WTC11 (cell line): Measurements from ENCODE around the gene PRKAR2B. TPM values are rescaled to one million over a fixed set of nuclear protein-coding genes. Genes with fewer than 3 reads are reported as not detected.

Source experiments
- ATAC-seq: fragments of 200-7000 bp; cut with Tn5 transposase; 2 replicates; pipeline ENCODE4 v1.10.0; 2021; ENCODE audit warnings: mild to moderate bottlenecking, moderate library complexity
- CTCF ChIA-PET: fragments of 300-600 bp; sonication (Branson Sonifier 250); formaldehyde crosslinking; loops from one replicate; lab custom pipeline; 2021; ENCODE audit warnings: antibody characterized with exemption; lab: Charles Lee
- POLR2A ChIA-PET: fragments of 350-600 bp; sonication (Branson Sonifier 250); formaldehyde crosslinking; loops from one replicate; lab custom pipeline; 2021; ENCODE audit warnings: antibody characterized with exemption; lab: Charles Lee
- DNase-seq: peaks from one replicate; pipeline ENCODE4 v3.0.0; 2021; ENCODE audit warnings: low spot score
- H3K27ac Mint-ChIP-seq: 2 replicates; pipeline ENCODE4 v1.8.0; 2021; ENCODE audit warnings: mixed read lengths
- H3K27me3 Mint-ChIP-seq: 2 replicates; pipeline ENCODE4 v1.8.0; 2021; ENCODE audit warnings: low read depth, mild to moderate bottlenecking, moderate library complexity, mixed read lengths
- H3K36me3 Mint-ChIP-seq: 2 replicates; pipeline ENCODE4 v1.8.0; 2021; ENCODE audit warnings: mixed read lengths
- H3K4me1 Mint-ChIP-seq: 2 replicates; pipeline ENCODE4 v1.8.0; 2022; ENCODE audit warnings: mixed read lengths
- H3K4me3 Mint-ChIP-seq: 2 replicates; pipeline ENCODE4 v1.8.0; 2021; ENCODE audit warnings: mild to moderate bottlenecking, moderate library complexity, mixed read lengths
- H3K9me3 Mint-ChIP-seq: 2 replicates; pipeline ENCODE4 v1.8.0; 2021; ENCODE audit warnings: mixed read lengths
- AFF4 ChIP-seq: sonication (generic); formaldehyde crosslinking; IDR thresholded peaks from 2 replicates; pipeline ENCODE4 v1.8.1; 2023; ENCODE audit warnings: mild to moderate bottlenecking, missing genetic modification reagents, borderline replicate concordance
- CREB1 ChIP-seq: sonication (generic); formaldehyde crosslinking; IDR thresholded peaks from 2 replicates; pipeline ENCODE4 v1.8.0; 2023; ENCODE audit warnings: mild to moderate bottlenecking, missing genetic modification reagents
- CTCF ChIP-seq: fragments of 200-600 bp; IDR thresholded peaks from 2 replicates; pipeline ENCODE4 v1.8.0; 2022; ENCODE audit warnings: antibody characterized with exemption
- ELF4 ChIP-seq: sonication (generic); formaldehyde crosslinking; IDR thresholded peaks from 2 replicates; pipeline ENCODE4 v1.8.1; 2022; ENCODE audit warnings: low read depth, mild to moderate bottlenecking, moderate library complexity, missing genetic modification reagents
- EMX1 ChIP-seq: fragments of 250-450 bp; sonication (Bioruptor Pico); IDR thresholded peaks from 2 replicates; pipeline ENCODE4 v1.8.0; 2021; ENCODE audit warnings: mild to moderate bottlenecking
- ESRRA ChIP-seq: sonication (generic); formaldehyde crosslinking; IDR thresholded peaks from 2 replicates; pipeline ENCODE4 v1.8.1; 2022; ENCODE audit warnings: mild to moderate bottlenecking, missing genetic modification reagents, borderline replicate concordance
- ETV6 ChIP-seq: sonication (generic); formaldehyde crosslinking; IDR thresholded peaks from 2 replicates; pipeline ENCODE4 v1.8.1; 2022; ENCODE audit warnings: mild to moderate bottlenecking, missing genetic modification reagents
- FOXJ3 ChIP-seq: sonication (generic); formaldehyde crosslinking; IDR thresholded peaks from 2 replicates; pipeline ENCODE4 v1.9.0; 2021; ENCODE audit warnings: missing genetic modification reagents, mild to moderate bottlenecking, borderline replicate concordance
- GTF2I ChIP-seq: fragments of 250-450 bp; sonication (Bioruptor Pico); conservative IDR thresholded peaks from 2 replicates; pipeline ENCODE4 v1.4.0; 2021; ENCODE audit warnings: mild to moderate bottlenecking
- NFYB ChIP-seq: sonication (generic); formaldehyde crosslinking; conservative IDR thresholded peaks from 2 replicates; pipeline ENCODE4 v1.8.0; 2022; ENCODE audit warnings: low read depth, missing genetic modification reagents
- NR2C2 ChIP-seq: sonication (generic); formaldehyde crosslinking; IDR thresholded peaks from 2 replicates; pipeline ENCODE4 v1.8.0; 2022; ENCODE audit warnings: mild to moderate bottlenecking, missing genetic modification reagents
- NR3C1 ChIP-seq: sonication (generic); formaldehyde crosslinking; conservative IDR thresholded peaks from 2 replicates; pipeline ENCODE4 v1.8.1; 2023; ENCODE audit warnings: low read depth, mild to moderate bottlenecking, missing genetic modification reagents
- RORB ChIP-seq: fragments of 250-450 bp; sonication (Bioruptor Pico); IDR thresholded peaks from 2 replicates; pipeline ENCODE4 v1.9.0; 2021; ENCODE audit warnings: mild to moderate bottlenecking
- SMAD4 ChIP-seq: sonication (generic); formaldehyde crosslinking; IDR thresholded peaks from 2 replicates; pipeline ENCODE4 v1.8.0; 2022; ENCODE audit warnings: mild to moderate bottlenecking, missing genetic modification reagents
- SP1 ChIP-seq: sonication (generic); formaldehyde crosslinking; conservative IDR thresholded peaks from 2 replicates; pipeline ENCODE4 v1.8.1; 2022; ENCODE audit warnings: missing genetic modification reagents
- TEAD4 ChIP-seq: sonication (generic); formaldehyde crosslinking; IDR thresholded peaks from 2 replicates; pipeline ENCODE4 v1.8.0; 2022; ENCODE audit warnings: mild to moderate bottlenecking, missing genetic modification reagents
- ZBTB21 ChIP-seq: sonication (generic); formaldehyde crosslinking; IDR thresholded peaks from 2 replicates; pipeline ENCODE4 v1.8.1; 2023; ENCODE audit warnings: mild to moderate bottlenecking, missing genetic modification reagents, borderline replicate concordance
- ZNF121 ChIP-seq: sonication (generic); formaldehyde crosslinking; IDR thresholded peaks from 2 replicates; pipeline ENCODE4 v1.8.0; 2023; ENCODE audit warnings: missing genetic modification reagents
- ZNF423 ChIP-seq: fragments of 250-450 bp; sonication (Bioruptor Pico); IDR thresholded peaks from 2 replicates; pipeline ENCODE4 v2.1.2; 2022; ENCODE audit warnings: mild to moderate bottlenecking, moderate library complexity
- ZNF425 ChIP-seq: fragments of 250-450 bp; sonication (Bioruptor Pico); conservative IDR thresholded peaks from 2 replicates; pipeline ENCODE4 v1.9.0; 2021; ENCODE audit warnings: mild to moderate bottlenecking
- total RNA-seq: library from RNA; stranded (reverse); gene quantifications from 3 replicates; pipeline ENCODE4 v1.2.3, GENCODE V29; 2021
- TF ChIP-seq, protein P1 (sequence below): fragments of 250-450 bp; sonication (Bioruptor Pico); IDR thresholded peaks from 2 replicates; pipeline ENCODE4 v1.9.0; 2021; ENCODE audit warnings: moderate library complexity, mild to moderate bottlenecking, inconsistent platforms, borderline replicate concordance
- TF ChIP-seq, protein P2 (sequence below): sonication (generic); formaldehyde crosslinking; IDR thresholded peaks from 2 replicates; pipeline ENCODE4 v1.8.0; 2022; ENCODE audit warnings: mild to moderate bottlenecking, missing genetic modification reagents
- TF ChIP-seq, protein P3 (sequence below): sonication (generic); formaldehyde crosslinking; IDR thresholded peaks from 2 replicates; pipeline ENCODE4 v1.8.0; 2022; ENCODE audit warnings: mild to moderate bottlenecking, missing genetic modification reagents

PRKAR2B gene
- total RNA-seq, 1 experiment from 2014 or later = 29.6 TPM

DNA sequence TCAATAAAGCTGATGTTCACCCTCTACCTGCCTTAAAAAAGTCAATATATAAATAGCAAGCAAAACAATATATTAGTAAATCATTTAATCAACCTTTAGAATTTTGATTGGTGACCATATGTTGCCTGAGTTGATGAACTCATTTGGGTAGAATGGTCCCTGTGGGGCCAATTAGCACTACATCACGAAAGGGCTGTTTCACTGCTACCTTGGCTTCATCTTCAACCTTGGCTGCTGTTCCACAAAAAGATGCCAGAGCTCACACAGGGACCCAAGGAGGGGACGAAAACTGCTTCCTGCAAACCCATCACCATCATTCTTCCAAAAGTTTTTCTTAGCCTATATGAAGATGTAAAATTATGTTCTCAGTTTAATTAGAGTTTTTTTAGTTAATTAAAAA lies 88.9 kb downstream of the PRKAR2B start:
- ATAC-seq (no peak), DNase-seq (no peak)
- Mint-ChIP-seq H3K4me1 (peaks cover 27% of the 10 kb centered on the region), H3K9me3 (peaks cover 14% of the 10 kb centered on the region), H3K27ac (no peak overlapping the region), H3K36me3 (peaks cover 6% of the 10 kb centered on the region), H3K4me3 (no peak overlapping the region), H3K27me3 (no peaks in the 10 kb centered on the region)
- ChIA-PET CTCF (interaction anchor here (1.2 to 5.1 kb wide), 3 partner anchors 15 to 186 kb away, joined by 4 to 60 read pairs (median 4); no protein-coding TSS in a partner anchor), POLR2A (no interaction called here)
- TF ChIP-seq, protein P1, sequence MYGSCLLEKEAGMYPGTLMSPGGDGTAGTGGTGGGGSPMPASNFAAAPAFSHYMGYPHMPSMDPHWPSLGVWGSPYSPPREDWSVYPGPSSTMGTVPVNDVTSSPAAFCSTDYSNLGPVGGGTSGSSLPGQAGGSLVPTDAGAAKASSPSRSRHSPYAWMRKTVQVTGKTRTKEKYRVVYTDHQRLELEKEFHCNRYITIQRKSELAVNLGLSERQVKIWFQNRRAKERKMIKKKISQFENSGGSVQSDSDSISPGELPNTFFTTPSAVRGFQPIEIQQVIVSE = no peak
- TF ChIP-seq GTF2I (CRISPR knock-in tag) (no peak), TEAD4 (CRISPR knock-in tag) (no peak), ZNF423 (no peak), NFYB (CRISPR knock-in tag) (no peak), ETV6 (CRISPR knock-in tag) (no peak), RORB (CRISPR knock-in tag) (no peak), ELF4 (CRISPR knock-in tag) (no peak), CTCF (no peak), AFF4 (CRISPR knock-in tag) (no peak), ZNF121 (no peak), SMAD4 (CRISPR knock-in tag) (no peak), FOXJ3 (CRISPR knock-in tag) (no peak), ZBTB21 (CRISPR knock-in tag) (no peak), NR3C1 (CRISPR knock-in tag) (no peak), ESRRA (CRISPR knock-in tag) (no peak), EMX1 (CRISPR knock-in tag) (no peak)

GRCh38 chr7:107138696-107139420 lies 94.4 kb downstream of the PRKAR2B start:
- H3K36me3 Mint-ChIP-seq = peaks cover 6% of the 10 kb centered on the region
- peaks cover 14% of the 10 kb centered on the region for H3K9me3 Mint-ChIP-seq
- POLR2A ChIA-PET = interaction anchor here (0.6 kb wide), 1 partner anchor 30 kb away, joined by 4 read pairs; the partner anchor contains the start of gene HBP1
- H3K27me3 Mint-ChIP-seq = no peaks in the 10 kb centered on the region
- H3K4me3 Mint-ChIP-seq = no peak overlapping the region
- H3K27ac Mint-ChIP-seq = no peak overlapping the region
- H3K4me1 Mint-ChIP-seq = peaks cover 5% of the 10 kb centered on the region
- ATAC-seq (no peak), DNase-seq (no peak)
- CTCF ChIA-PET = interaction anchor here (1.0 to 1.8 kb wide), 4 partner anchors 9 to 192 kb away, joined by 3 to 9 read pairs (median 6); no protein-coding TSS in a partner anchor
- no peak for TF ChIP-seq CREB1
- TF ChIP-seq SP1 (CRISPR knock-in tag) = no peak
- no peak for TF ChIP-seq FOXJ3 (CRISPR knock-in tag)
- TF ChIP-seq, protein P2, sequence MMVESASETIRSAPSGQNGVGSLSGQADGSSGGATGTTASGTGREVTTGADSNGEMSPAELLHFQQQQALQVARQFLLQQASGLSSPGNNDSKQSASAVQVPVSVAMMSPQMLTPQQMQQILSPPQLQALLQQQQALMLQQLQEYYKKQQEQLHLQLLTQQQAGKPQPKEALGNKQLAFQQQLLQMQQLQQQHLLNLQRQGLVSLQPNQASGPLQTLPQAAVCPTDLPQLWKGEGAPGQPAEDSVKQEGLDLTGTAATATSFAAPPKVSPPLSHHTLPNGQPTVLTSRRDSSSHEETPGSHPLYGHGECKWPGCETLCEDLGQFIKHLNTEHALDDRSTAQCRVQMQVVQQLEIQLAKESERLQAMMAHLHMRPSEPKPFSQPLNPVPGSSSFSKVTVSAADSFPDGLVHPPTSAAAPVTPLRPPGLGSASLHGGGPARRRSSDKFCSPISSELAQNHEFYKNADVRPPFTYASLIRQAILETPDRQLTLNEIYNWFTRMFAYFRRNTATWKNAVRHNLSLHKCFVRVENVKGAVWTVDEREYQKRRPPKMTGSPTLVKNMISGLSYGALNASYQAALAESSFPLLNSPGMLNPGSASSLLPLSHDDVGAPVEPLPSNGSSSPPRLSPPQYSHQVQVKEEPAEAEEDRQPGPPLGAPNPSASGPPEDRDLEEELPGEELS (CRISPR knock-in tag) = no peak
- TF ChIP-seq, protein P3, sequence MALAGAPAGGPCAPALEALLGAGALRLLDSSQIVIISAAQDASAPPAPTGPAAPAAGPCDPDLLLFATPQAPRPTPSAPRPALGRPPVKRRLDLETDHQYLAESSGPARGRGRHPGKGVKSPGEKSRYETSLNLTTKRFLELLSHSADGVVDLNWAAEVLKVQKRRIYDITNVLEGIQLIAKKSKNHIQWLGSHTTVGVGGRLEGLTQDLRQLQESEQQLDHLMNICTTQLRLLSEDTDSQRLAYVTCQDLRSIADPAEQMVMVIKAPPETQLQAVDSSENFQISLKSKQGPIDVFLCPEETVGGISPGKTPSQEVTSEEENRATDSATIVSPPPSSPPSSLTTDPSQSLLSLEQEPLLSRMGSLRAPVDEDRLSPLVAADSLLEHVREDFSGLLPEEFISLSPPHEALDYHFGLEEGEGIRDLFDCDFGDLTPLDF (CRISPR knock-in tag) = no peak
- no peak for TF ChIP-seq ZNF425 (CRISPR knock-in tag)
- no peak for TF ChIP-seq NFYB (CRISPR knock-in tag)
- TF ChIP-seq ZNF121 = no peak
- TF ChIP-seq NR2C2 = no peak
